CD4-positive, alpha-beta T cell treated with Interleukin-4 for 1 hour (primary cell): ENCODE data around the gene TAS2R41.
"Not testable (repeated sequence)": the region's sequence is repeated elsewhere in the genome, so short reads cannot be mapped to it uniquely, and the experiment has no call there.

ENCODE experiments used
- DNase-seq, 2 donors: peaks; one replicate each; pipeline ENCODE4 v3.0.0-alpha.2; 2020 to 2022

Gene TAS2R41

GRCh38 chr7:143519411-143520131, 41.9 kb downstream of the TAS2R41 start:
- no peak for DNase-seq

- DNase-seq, result not testable (repeated sequence)
Observed at GRCh38 chr7:143522309-143522916, 44.7 kb downstream of the TAS2R41 start.
